ENCODE data around the gene EXD3. TPM values are rescaled to one million over a fixed set of nuclear protein-coding genes. Genes with fewer than 3 reads are reported as not detected.
A peak's percentile ranks its signal among the peaks of the same experiment; 100 is the strongest.

EXD3 gene
- total RNA-seq, 4 donors from 2014 or later: 11.8 to 49.0 (median 31.5) TPM

DNA sequence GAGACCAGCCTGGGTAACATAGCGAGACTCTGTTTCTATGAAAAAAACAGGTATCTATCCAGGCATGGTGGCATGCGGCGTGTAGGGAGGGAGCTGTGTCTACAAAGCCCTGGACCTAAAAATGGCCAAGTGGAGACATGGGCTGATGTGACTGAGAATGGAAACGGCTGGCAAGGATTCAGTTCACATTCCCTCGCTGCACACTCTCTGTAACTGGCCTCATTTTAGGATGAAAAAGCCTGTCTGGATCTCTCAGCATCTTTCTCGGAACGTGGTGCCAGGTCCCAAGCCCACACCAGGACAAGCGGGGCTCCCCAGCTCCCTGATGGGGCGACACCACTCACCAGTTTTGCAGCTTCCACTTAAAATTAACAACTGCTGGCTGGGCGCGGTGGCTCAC lies 13.4 kb downstream of the EXD3 start:
- H3K27ac ChIP-seq: no peak overlapping the region
- peaks cover 0 to 25% of the 10 kb centered on the region in 2 donors for H3K4me1 ChIP-seq
- no peak for DNase-seq
- peaks cover 0 to 8% of the 10 kb centered on the region in 2 donors for H3K27me3 ChIP-seq
- H3K36me3 ChIP-seq: no peaks in the 10 kb centered on the region
- intact Hi-C loops (cut with DNase I; ENCODE audit: low total_unique reads): no loop called here
- H3K9me3 ChIP-seq: no peaks in the 10 kb centered on the region
- H3K4me3 ChIP-seq: no peak overlapping the region
- no peak for TF ChIP-seq POLR2A (IDR thresholded peaks at IDR 0.05)
- TF ChIP-seq, protein P1, sequence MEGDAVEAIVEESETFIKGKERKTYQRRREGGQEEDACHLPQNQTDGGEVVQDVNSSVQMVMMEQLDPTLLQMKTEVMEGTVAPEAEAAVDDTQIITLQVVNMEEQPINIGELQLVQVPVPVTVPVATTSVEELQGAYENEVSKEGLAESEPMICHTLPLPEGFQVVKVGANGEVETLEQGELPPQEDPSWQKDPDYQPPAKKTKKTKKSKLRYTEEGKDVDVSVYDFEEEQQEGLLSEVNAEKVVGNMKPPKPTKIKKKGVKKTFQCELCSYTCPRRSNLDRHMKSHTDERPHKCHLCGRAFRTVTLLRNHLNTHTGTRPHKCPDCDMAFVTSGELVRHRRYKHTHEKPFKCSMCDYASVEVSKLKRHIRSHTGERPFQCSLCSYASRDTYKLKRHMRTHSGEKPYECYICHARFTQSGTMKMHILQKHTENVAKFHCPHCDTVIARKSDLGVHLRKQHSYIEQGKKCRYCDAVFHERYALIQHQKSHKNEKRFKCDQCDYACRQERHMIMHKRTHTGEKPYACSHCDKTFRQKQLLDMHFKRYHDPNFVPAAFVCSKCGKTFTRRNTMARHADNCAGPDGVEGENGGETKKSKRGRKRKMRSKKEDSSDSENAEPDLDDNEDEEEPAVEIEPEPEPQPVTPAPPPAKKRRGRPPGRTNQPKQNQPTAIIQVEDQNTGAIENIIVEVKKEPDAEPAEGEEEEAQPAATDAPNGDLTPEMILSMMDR (IDR thresholded peaks at IDR 0.05): no peak

DNA sequence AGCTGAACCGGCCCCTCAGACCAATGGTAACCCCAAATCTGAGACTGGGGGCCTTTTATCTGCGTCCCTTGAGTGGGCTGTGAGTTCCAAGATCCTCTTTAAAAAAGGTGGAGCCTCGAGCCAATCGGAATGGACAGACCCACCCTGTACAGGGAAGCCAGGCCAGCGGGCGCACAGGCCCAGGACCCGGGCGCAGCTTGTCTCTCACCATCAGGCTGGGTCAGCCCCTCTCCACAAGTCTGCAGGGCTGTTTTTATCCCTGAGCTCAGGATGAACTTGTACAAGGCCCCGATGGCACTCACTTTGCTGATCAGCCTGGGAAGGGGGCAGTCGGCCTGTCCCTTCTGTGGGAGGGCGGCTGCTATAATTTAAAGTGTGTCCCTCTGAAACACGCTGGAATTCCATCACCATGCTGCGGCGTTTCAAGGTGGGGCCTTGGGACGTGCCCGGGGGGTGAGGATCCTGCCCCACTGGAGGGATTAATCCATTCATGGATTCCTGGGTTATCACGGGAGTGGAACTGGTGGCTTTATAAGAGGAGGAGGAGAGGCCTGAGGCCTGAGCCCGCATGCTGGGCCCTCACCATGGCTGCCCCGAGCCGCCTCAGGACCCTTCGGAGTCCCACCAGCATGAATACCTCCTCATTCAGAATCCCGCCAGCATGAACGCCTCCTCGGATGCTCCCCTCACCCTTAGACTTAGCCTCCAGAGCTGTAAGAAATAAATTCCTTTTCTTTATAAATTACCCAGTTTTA lies 14.1 kb downstream of the EXD3 start:
- intact Hi-C loops (cut with DNase I; ENCODE audit: low total_unique reads): no loop called here
- Histone ChIP-seq H3K9me3 (no peaks in the 10 kb centered on the region), H3K4me3 (no peak overlapping the region), H3K4me1 (peaks cover 0 to 25% of the 10 kb centered on the region in 2 donors), H3K36me3 (no peaks in the 10 kb centered on the region), H3K27me3 (peaks cover 0 to 8% of the 10 kb centered on the region in 2 donors), H3K27ac (no peak overlapping the region)
- no peak for DNase-seq
- TF ChIP-seq POLR2A (IDR thresholded peaks at IDR 0.05): no peak
- TF ChIP-seq, protein P1 (IDR thresholded peaks at IDR 0.05): no peak

DNA sequence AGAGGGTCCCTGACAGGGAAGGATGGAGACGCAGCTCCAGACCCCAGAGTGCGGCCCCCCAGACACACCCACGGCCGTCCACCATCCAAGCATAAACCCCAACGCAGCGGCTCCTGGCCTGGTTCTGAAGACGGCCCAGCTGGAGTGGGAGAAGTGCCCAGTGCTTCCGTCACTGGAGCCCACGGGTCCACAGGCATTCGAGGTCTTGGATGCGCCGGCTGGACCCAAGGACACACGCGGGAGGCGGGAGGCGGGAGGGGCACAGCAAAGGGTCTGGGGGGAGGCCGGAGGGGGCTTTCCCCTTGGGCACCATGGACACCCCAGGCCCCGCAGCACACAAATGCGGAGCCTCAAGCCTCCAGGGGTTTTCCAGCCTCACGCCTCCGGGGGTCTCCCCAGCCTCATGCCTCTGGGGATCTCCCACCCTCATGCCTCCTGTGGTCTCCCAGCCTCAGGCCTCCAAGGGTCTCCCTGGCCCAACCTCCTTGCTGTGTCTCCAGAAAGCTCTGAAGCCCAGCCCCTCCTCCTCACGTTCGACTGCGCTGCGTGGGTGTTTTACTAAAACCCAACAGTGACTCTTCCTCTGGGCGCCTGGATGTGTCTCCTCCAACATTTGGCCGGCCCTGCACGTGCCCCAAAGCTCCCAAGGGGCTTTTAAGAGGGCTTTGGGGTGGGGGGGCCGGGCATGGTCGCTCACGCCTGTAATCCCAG lies 15.2 kb downstream of the EXD3 start:
- Histone ChIP-seq H3K4me3 (peak overlapping the region; percentile 24 to 35), H3K36me3 (no peaks in the 10 kb centered on the region), H3K27me3 (peaks cover 0 to 8% of the 10 kb centered on the region in 2 donors), H3K4me1 (peaks cover 0 to 25% of the 10 kb centered on the region in 2 donors), H3K9me3 (no peaks in the 10 kb centered on the region), H3K27ac (peak overlapping the region; percentile 23 to 68)
- intact Hi-C loops (cut with DNase I; ENCODE audit: low total_unique reads): no loop called here
- peak in 1 of 2 donors; percentile 70 for DNase-seq
- TF ChIP-seq POLR2A (IDR thresholded peaks at IDR 0.05): no peak
- TF ChIP-seq, protein P1 (IDR thresholded peaks at IDR 0.05): no peak

DNA sequence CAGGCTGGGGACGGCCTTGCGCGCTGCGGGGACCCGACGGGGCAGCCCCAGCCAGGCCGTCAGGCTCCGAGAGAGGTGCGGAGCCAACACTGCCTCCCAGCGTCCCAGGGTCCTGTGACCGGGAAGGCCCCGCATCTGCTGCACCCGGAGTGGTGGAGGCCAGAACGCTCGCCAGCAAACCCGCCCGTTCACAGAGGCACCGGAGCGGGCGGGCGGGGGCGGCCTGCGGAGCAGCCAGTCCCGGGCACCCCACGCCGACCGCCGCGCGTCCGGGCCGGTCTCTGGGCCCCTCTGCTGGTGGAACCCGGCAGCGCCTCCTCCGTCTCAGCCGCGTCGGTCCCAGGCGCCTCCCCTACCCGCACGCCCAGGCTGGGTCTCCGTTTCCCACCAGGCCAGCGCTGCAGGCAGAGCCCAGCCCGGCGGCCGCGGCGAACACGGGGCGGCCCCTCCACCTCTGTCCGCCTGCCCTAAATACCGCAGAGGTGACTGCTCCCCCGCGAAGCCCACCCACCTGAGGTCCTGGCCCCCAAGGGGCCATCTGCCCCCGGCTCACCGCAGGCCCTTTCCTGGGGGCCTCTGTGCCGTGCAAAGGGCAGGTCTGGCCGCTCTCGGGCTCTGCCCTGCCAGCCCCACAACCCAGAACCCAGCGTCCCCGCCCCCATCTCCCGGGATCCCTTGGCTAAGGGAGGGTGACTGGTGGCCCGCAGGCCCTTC lies 15.9 kb downstream of the EXD3 start:
- Histone ChIP-seq H3K27me3 (peaks cover 0 to 8% of the 10 kb centered on the region in 2 donors), H3K36me3 (no peaks in the 10 kb centered on the region), H3K4me1 (peaks cover 0 to 21% of the 10 kb centered on the region in 2 donors), H3K9me3 (no peaks in the 10 kb centered on the region), H3K4me3 (peak overlapping the region; percentile 24 to 35), H3K27ac (peak overlapping the region; percentile 23 to 68)
- intact Hi-C loops (cut with DNase I; ENCODE audit: low total_unique reads): no loop called here
- peak in 1 of 2 donors; percentile 18 for TF ChIP-seq POLR2A (IDR thresholded peaks at IDR 0.05)
- TF ChIP-seq, protein P1 (IDR thresholded peaks at IDR 0.05): peak; percentile 37 to 87 (median 64)
- DNase-seq: peak in 1 of 2 donors; percentile 54
